SH-SY5Y (cell line): ENCODE measurements around the gene LAMP5.

Experiments used
- GATA2 ChIP-seq: IDR thresholded peaks from 2 replicates; pipeline ENCODE4 v1.6.1; 2011; ENCODE audit warnings: mild to moderate bottlenecking, low read depth, low read length
- GATA3 ChIP-seq: IDR thresholded peaks from 2 replicates; pipeline ENCODE4 v1.6.1; 2011; ENCODE audit warnings: low read depth, mild to moderate bottlenecking, low read length, moderate library complexity

- TF ChIP-seq GATA2 (no peak), GATA3 (no peak)
Observed at GRCh38 chr20:9514072-9514460, 324 bp upstream of the LAMP5 start.
